ENCODE results near the gene TBXAS1.

The TBXAS1 gene

DNA sequence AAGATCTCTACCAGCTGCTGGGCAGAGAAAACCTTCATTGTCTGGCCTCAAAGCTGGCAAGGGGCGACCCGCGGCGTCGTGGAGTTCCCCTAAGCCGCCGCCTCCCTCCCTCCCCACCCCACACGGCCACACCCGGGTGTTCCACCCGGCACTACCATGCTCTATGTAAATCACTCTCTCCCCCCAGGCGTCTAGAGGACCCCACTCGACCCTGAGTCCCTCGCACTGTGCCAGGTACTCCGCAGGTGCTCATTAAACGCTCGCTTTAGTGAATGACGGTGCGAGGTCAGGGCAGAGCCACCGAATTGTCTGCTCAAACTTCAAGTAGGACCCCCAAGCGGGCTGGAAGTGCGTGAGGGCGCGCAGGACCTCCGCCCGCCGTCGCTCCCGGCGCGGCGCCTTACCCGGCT lies 233.1 kb downstream of the TBXAS1 start:
- peak; percentile 12 for DNase-seq (ENCODE audit: low read depth, low spot score)
- peak overlapping the region; percentile 59 for H3K4me3 ChIP-seq (ENCODE audit: low read depth, low read length)
- in situ Hi-C loops (cut with HindIII; ENCODE audit: low sequenced_read_pairs) = no loop called here
- TF ChIP-seq, protein P1, sequence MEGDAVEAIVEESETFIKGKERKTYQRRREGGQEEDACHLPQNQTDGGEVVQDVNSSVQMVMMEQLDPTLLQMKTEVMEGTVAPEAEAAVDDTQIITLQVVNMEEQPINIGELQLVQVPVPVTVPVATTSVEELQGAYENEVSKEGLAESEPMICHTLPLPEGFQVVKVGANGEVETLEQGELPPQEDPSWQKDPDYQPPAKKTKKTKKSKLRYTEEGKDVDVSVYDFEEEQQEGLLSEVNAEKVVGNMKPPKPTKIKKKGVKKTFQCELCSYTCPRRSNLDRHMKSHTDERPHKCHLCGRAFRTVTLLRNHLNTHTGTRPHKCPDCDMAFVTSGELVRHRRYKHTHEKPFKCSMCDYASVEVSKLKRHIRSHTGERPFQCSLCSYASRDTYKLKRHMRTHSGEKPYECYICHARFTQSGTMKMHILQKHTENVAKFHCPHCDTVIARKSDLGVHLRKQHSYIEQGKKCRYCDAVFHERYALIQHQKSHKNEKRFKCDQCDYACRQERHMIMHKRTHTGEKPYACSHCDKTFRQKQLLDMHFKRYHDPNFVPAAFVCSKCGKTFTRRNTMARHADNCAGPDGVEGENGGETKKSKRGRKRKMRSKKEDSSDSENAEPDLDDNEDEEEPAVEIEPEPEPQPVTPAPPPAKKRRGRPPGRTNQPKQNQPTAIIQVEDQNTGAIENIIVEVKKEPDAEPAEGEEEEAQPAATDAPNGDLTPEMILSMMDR (IDR thresholded peaks at IDR 0.05; ENCODE audit: low read depth, low read length) = no peak

DNA sequence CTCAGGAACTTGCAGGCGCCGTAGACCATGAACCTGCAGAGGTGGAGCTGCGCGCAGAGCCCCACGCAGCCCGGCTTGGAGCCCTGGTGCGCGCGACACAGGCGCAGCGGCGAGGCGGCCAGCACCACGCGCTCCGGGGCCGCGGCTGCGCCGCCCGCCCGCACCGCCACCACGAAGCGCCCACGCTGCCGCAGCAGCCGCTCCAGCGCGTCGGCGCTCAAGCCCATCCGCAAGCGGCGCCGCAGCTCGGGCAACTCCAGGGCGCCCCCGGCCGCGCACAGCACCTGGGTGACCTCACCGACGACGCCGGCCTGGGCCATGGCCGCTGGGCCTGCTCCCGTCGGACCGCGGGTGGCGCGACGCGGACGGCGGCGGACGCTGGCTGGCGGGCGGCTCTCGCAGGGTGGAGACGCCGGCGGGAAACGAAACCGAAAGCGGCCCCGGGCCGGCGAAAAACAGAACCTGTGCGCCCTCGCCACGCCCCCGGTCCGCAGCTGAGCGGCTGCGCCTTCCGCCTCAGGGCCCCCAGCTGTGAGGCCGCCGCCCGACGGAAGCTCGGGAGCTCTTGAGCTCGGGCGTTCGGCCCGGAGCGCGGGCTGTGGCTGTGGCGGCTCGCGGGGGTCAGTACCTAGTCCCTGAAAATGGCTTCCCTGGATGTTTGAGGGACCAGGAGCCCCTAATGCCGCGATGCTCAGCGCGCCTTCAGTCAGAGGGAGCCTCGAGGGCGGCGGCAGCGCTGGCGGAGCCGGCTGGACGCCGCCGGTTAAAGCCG lies 233.7 kb downstream of the TBXAS1 start, which contains the start of gene PARP12:
Gene PARP12 (minus strand): TSS at position 424 of the 772 bp plus-strand sequence. CDS start 104 bp downstream, at position 320.
- in situ Hi-C loops (cut with HindIII; ENCODE audit: low sequenced_read_pairs) = no loop called here

DNA sequence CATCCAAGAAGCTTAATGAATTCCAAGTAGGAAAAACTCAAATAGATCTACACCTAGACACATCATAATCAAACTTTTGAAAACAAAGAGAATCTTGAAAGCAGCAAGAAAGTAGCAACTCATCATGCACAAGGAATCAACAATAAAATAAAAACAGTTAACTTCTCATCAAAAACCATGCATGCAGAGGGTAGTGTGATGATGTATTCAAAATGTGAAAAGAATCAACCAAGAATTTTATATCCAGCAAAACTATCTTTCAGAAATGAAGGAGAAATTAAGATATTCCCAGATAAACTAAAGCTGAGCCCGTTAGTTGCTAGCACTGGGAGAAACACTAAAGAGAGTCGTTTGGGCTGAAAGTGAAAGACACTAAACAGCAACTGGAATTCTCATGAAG lies 238.0 kb downstream of the TBXAS1 start:
- DNase-seq (ENCODE audit: low read depth, low spot score) = no peak
- TF ChIP-seq, protein P1 (IDR thresholded peaks at IDR 0.05; ENCODE audit: low read depth, low read length) = no peak
- in situ Hi-C loops (cut with HindIII; ENCODE audit: low sequenced_read_pairs) = no loop called here
- no peak overlapping the region for H3K4me3 ChIP-seq (ENCODE audit: low read depth, low read length)

More for the DNA sequence above, 233.7 kb downstream of the TBXAS1 start, which contains the start of gene PARP12:
- H3K4me3 ChIP-seq (ENCODE audit: low read depth, low read length) = peak within 1 kb of the TSS; percentile 59
- TF ChIP-seq, protein P1 (IDR thresholded peaks at IDR 0.05; ENCODE audit: low read depth, low read length) = no peak
- peak; percentile 85 for DNase-seq (ENCODE audit: low read depth, low spot score)

DNA sequence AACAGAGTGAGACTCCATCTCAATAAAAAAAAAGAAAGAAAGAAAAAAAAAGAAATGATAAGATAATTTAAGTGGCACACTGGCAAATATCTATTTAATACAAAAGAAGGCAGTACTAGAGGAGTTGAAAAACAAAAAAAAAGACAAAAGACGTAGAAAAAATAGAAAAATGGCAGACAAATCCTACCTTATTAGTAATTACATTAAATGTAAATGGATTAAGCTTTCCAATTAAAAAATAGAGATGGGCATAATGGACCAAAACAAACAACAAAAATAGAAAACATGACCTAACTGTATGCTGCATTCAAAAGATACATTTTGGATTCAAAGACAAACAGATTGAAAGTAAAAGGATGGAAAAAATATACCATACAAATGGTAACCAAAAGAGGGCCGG lies 239.0 kb downstream of the TBXAS1 start:
- in situ Hi-C loops (cut with HindIII; ENCODE audit: low sequenced_read_pairs) = no loop called here
- TF ChIP-seq, protein P1 (IDR thresholded peaks at IDR 0.05; ENCODE audit: low read depth, low read length) = no peak
- DNase-seq (ENCODE audit: low read depth, low spot score) = no peak
- H3K4me3 ChIP-seq (ENCODE audit: low read depth, low read length) = no peak overlapping the region

DNA sequence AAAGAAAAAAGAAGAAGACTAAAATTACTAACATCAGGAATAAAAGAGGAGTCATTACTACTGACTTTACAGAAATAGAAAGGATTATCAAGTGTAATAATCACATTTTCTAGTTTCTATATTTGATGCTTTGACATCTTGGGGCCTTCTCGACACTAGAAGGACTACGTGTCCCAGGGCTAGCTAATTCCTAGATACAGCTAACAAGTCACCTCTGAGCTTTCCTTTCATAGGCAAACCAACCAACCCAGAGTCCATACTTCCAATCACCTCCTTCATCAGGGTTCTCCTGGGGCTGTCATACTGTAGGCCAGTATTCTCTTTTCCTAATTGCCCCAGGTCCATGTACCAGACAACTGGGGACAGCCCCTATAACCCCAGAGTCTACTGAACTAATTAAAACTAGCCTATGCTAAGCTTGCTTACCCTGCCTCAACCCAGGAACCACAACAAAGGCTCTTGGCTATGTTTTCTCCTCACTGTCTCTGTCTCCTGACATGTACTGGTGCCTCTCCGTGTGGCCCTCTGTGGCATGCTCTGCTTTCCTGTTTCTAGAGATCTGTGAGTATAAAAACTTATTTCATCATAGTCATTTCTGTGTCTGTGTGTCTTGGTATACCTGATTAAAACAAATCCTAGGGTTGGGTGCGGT lies 240.4 kb downstream of the TBXAS1 start:
- in situ Hi-C loops (cut with HindIII; ENCODE audit: low sequenced_read_pairs) = no loop called here
- TF ChIP-seq, protein P1 (IDR thresholded peaks at IDR 0.05; ENCODE audit: low read depth, low read length) = no peak
- no peak overlapping the region for H3K4me3 ChIP-seq (ENCODE audit: low read depth, low read length)

More for the DNA sequence above, 240.4 kb downstream of the TBXAS1 start:
- no peak for DNase-seq (ENCODE audit: low read depth, low spot score)

Measured in astrocyte of the spinal cord (primary cell).